Adrenal gland (tissue), 5 donors: ENCODE measurements around the gene KDM1A.

Experiments used
- POLR2A ChIP-seq, 2 donors: fragments of 450-650 bp; IDR thresholded peaks; one replicate each; pipeline ENCODE4 v1.6.1; 2017; ENCODE audit warnings: antibody characterized with exemption in 2 of 2, mild to moderate bottlenecking in 2 of 2, moderate library complexity in 1 of 2
- TF ChIP-seq, protein P1 (sequence below), 6 experiments: fragments of 450-650 bp in 4 of 6; fragments of 200-600 bp in 2 of 6; sonication (generic) in 1 of 6; IDR thresholded peaks; 1 replicate in 5 of 6; 2 replicates in 1 of 6; pipeline versions ENCODE4 v1.5.1 to v1.8.0; 2016 to 2021; ENCODE audit warnings: antibody characterized with exemption in 6 of 6, mild to moderate bottlenecking in 2 of 6, moderate library complexity in 1 of 6
- donor health status: DM: no; HTN: no; CAD: no.

DNA sequence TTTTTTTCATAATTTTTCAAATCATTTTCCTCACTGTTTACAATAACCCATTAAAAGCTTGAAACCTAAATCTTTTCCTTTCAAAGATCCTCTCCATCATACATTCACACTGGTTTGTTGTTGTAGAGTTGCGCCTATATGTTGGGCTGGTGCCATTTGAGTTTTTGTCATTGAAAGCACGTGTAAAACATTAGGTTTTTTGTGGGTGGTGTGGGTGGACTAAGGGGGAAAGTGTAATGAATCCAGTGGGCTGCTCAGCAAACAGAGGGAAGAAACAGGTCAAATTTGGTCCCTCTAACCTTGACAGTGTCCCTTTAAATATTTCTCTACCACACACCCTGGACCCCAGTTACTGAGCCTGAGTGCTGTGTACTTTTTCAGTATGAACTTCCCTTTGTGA is 46.8 kb downstream of the KDM1A start:
- TF ChIP-seq, protein P1, sequence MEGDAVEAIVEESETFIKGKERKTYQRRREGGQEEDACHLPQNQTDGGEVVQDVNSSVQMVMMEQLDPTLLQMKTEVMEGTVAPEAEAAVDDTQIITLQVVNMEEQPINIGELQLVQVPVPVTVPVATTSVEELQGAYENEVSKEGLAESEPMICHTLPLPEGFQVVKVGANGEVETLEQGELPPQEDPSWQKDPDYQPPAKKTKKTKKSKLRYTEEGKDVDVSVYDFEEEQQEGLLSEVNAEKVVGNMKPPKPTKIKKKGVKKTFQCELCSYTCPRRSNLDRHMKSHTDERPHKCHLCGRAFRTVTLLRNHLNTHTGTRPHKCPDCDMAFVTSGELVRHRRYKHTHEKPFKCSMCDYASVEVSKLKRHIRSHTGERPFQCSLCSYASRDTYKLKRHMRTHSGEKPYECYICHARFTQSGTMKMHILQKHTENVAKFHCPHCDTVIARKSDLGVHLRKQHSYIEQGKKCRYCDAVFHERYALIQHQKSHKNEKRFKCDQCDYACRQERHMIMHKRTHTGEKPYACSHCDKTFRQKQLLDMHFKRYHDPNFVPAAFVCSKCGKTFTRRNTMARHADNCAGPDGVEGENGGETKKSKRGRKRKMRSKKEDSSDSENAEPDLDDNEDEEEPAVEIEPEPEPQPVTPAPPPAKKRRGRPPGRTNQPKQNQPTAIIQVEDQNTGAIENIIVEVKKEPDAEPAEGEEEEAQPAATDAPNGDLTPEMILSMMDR (IDR thresholded peaks at IDR 0.05): no peak
- no peak for TF ChIP-seq POLR2A (IDR thresholded peaks at IDR 0.05)
